GM12801 (cell line): ENCODE results near the gene TMPRSS2.

Source experiments
- TF ChIP-seq, protein P1 (sequence below): IDR thresholded peaks from one replicate; pipeline ENCODE4 v1.5.1; 2011; ENCODE audit warnings: control low read depth; ENCODE audit not compliant: insufficient read length; ENCODE audit errors: extremely low read depth

TMPRSS2 gene

GRCh38 chr21:41445465-41445862 is 62.5 kb downstream of the TMPRSS2 start:
- TF ChIP-seq, protein P1, sequence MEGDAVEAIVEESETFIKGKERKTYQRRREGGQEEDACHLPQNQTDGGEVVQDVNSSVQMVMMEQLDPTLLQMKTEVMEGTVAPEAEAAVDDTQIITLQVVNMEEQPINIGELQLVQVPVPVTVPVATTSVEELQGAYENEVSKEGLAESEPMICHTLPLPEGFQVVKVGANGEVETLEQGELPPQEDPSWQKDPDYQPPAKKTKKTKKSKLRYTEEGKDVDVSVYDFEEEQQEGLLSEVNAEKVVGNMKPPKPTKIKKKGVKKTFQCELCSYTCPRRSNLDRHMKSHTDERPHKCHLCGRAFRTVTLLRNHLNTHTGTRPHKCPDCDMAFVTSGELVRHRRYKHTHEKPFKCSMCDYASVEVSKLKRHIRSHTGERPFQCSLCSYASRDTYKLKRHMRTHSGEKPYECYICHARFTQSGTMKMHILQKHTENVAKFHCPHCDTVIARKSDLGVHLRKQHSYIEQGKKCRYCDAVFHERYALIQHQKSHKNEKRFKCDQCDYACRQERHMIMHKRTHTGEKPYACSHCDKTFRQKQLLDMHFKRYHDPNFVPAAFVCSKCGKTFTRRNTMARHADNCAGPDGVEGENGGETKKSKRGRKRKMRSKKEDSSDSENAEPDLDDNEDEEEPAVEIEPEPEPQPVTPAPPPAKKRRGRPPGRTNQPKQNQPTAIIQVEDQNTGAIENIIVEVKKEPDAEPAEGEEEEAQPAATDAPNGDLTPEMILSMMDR: no peak

DNA sequence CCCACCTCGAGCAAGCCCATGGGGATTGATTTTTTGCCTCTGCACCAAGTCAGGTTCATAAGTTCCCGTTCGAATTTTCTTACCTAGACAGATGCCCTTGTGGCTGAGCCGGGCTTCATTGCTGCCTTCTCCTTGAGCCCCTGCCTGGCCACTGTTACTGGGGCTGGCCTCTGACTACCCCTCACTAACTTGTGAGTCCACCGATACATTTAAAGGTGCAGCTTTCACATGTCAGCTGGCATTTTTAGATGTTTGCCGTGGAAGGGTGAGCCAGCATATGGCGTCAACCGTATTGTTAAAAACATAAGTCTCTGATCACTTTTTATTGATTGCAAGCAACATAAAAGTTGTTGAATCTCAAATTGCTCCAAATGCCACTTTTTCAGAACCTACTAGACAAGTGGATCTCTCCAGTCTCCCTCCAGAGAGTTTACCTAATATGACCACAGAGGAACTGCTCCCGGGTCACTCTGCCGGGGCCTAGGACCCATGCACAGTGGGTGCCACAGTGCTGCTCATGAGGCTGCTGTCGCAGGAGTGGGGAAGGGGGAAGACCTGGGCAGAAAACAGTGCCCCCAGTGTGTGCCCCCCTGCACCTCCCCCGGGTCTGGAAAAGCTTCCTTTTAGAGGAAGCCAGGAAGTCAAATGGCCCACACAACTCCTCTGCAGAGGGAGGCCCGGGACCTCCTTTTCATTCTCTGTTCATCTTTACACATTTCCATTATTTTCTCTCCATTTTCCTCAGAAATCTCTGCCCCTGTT is 63.1 kb downstream of the TMPRSS2 start:
- TF ChIP-seq, protein P1: no peak

GRCh38 chr21:41443562-41443961 is 64.4 kb downstream of the TMPRSS2 start:
- TF ChIP-seq, protein P1: no peak

- TF ChIP-seq, protein P1: no peak
Measured at GRCh38 chr21:41442481-41443186, 65.3 kb downstream of the TMPRSS2 start.

DNA sequence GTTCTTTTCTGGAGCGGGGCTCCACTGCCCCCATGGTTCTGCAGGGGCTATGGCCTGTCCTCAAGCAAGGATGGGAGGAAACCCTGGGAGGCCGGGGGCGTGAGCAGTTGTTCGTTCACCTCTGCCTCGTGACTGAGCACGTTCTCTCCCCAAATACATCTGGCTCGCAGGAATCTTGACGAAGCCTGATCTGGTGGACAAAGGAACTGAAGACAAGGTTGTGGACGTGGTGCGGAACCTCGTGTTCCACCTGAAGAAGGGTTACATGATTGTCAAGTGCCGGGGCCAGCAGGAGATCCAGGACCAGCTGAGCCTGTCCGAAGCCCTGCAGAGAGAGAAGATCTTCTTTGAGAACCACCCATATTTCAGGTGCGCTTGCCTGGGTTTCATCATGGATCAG is 66.4 kb downstream of the TMPRSS2 start:
- TF ChIP-seq, protein P1: no peak

DNA sequence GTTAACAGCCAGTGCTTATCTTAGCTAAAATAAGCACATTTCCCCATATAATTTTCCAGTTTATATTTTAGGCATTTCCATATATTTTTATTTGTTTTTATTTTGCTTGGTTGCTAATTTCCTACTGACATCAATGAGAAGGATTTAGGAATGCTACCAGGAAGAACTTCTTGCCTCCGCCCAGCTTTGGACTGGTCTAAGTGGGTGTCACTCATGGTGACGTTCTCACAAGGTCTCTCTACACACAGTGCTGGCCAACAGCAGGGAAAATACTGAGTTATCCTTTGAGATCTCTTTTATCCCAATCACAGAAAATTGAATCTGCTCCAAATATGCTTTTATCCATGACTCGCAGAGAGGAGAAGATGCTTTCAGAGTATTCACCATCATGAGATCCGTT is 68.7 kb downstream of the TMPRSS2 start:
- TF ChIP-seq, protein P1: no peak

DNA sequence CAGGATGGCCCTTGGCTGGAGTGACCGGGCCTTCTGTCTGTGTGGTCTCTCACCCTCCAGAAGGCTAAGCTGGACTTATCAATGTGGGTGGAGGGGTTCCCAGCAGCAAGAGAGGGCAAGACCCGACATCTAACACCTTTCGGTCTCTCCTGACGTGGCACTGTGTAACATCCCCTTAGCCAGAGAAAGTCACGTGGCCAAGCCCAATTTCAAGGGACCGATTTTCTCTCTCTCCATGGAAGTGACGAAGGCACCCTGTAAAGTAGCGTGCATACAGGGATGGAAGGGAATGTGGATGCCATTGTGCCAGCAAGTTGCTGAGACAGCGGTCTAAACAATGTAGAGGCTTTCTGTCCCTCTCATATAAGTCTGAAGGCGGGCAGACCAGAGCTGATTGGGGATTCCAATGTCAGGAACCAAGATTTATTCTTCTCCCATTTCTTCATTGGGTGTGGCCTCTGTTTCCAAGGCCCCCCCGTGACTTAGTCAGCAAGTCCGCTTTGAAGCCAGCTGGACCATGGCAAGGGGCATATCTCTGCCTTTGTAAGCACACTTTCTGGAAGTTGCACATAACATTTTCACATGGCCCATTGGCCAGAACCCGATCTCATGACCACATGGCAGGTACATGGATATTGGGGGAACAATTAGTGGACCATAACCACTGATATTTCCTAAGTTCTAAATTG is 69.4 kb downstream of the TMPRSS2 start:
- TF ChIP-seq, protein P1: no peak
